Ascending aorta (tissue), 2 donors: ENCODE measurements around the gene MDGA2. TPM values are rescaled to one million over a fixed set of nuclear protein-coding genes. Genes with fewer than 3 reads are reported as not detected.

Experiments used
- DNase-seq, 2 donors: peaks; one replicate each; pipeline ENCODE4 v3.0.0-alpha.2; 2019; ENCODE audit warnings: low spot score in 2 of 2
- H3K27ac ChIP-seq, 2 donors: fragments of 200-600 bp; sonication (generic); one replicate each; pipeline ENCODE4 v1.5.1; 2016 to 2017; ENCODE audit warnings: mild to moderate bottlenecking in 1 of 2
- H3K27me3 ChIP-seq: fragments of 200-600 bp; sonication (generic); one replicate; pipeline ENCODE4 v1.5.1; 2017
- H3K36me3 ChIP-seq, 2 donors: fragments of 200-600 bp; sonication (generic); one replicate each; pipeline ENCODE4 v1.5.1; 2016
- H3K4me1 ChIP-seq, 2 donors: fragments of 200-600 bp; sonication (generic); one replicate each; pipeline ENCODE4 v1.5.1; 2016 to 2017; ENCODE audit warnings: mild to moderate bottlenecking in 1 of 2
- H3K4me3 ChIP-seq, 2 donors: fragments of 200-600 bp; sonication (generic); one replicate each; pipeline ENCODE4 v1.5.1; 2016 to 2017; ENCODE audit warnings: mild to moderate bottlenecking in 1 of 2
- H3K9me3 ChIP-seq, 2 donors: fragments of 200-600 bp; sonication (generic); one replicate each; pipeline ENCODE4 v1.5.1; 2016
- CTCF ChIP-seq, 3 experiments: fragments of 200-600 bp in 2 of 3; fragments of 450-650 bp in 1 of 3; sonication (generic) in 2 of 3; IDR thresholded peaks; one replicate each; pipeline ENCODE4 v1.5.1; 2016 to 2019; ENCODE audit warnings: antibody characterized with exemption in 3 of 3, mild to moderate bottlenecking in 1 of 3, moderate library complexity in 1 of 3
- intact Hi-C: fragments of 100-400 bp; cut with DNase I; formaldehyde crosslinking; loops from one replicate; pipeline ENCODE4 v1.15.1; 2023
- total RNA-seq: library from RNA; depleted of rRNA; stranded (reverse); fragments of >200 nt; gene quantifications from one replicate; pipeline ENCODE4 v1.1.0, GENCODE V29; 2016

Gene MDGA2
- total RNA-seq, 1 donor from 2014 or later, result not detected

DNA sequence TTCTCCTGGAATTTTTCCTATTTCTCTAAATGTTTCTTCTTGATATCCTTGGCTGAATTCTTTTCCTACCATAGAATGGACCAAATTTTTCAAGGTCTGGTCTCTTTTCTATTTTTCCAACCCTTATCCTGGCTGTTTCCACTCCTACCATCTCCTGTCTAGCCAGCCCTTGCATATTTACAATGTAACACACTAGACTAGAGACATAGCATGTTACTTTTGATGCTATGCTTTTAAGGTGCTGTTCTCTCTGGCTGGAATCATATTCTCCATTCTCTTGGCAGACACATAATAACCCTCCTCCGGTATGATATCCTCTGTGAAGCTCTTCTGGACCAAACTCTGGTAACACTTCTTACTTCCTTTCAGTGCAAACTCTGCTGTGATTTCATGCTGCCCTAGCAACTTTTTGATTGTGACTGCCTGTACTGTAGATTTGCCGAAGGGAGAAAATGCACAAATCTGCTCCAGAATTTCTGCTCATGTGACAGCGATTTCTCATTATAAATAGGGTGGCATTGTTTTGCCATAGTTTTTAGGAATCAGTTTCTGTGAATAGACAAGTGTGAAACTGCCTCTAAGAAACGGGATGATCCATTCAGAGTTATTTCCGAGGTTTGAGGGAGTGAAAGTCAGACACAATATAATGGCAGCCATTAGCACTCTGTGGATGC is 284.4 kb downstream of the MDGA2 start:
- Histone ChIP-seq H3K4me3 (no peak overlapping the region), H3K27me3 (no peaks in the 10 kb centered on the region), H3K27ac (no peak overlapping the region), H3K4me1 (no peaks in the 10 kb centered on the region), H3K36me3 (no peaks in the 10 kb centered on the region), H3K9me3 (no peaks in the 10 kb centered on the region)
- no peak for TF ChIP-seq CTCF (IDR thresholded peaks at IDR 0.05)
- DNase-seq, result no peak
- intact Hi-C loops, result no loop called here

DNA sequence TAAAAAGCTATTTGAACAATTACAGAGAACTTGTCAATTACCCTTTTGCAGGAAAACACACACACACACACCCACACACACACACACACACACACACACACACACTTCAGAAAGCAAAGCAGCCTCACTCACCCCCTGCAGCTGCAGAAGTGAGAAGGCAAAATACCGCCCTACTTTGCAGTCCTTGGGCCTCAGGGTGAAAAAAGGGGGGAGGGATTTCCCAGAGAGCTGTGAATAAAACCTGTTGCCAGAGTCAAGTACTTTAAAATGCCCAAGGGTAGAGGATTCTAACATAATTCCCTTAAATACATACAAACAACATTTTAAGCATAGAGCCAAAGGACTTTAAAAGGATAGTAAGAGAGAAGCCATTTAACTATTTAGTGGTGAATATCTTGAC is 285.9 kb downstream of the MDGA2 start:
- DNase-seq, result no peak
- no peak for TF ChIP-seq CTCF (IDR thresholded peaks at IDR 0.05)
- H3K9me3 ChIP-seq, result no peaks in the 10 kb centered on the region
- no peak overlapping the region for H3K27ac ChIP-seq
- no peaks in the 10 kb centered on the region for H3K27me3 ChIP-seq
- no peaks in the 10 kb centered on the region for H3K4me1 ChIP-seq
- no peaks in the 10 kb centered on the region for H3K36me3 ChIP-seq
- intact Hi-C loops, result no loop called here
- no peak overlapping the region for H3K4me3 ChIP-seq

DNA sequence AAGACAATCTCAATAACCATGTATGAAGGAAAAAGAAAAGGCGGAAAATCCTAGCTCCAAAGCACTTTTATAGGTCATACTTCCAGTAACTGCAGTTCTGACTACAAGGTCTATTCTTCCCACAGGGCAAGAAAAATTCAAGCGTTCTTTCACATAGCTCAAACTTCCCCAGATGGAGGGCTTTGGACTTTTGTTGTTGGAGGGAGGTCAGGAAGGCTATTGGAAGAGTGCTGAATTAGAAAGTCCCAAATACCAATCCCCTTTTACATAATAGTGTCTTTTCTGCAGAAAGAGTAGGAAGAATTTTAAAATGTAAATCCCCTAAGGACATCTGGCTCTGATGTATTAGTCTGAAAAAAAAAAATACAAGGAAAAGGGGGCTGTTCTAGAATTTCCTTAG is 309.4 kb downstream of the MDGA2 start:
- intact Hi-C loops, result no loop called here
- DNase-seq, result no peak
- no peak overlapping the region for H3K4me3 ChIP-seq
- no peak for TF ChIP-seq CTCF (IDR thresholded peaks at IDR 0.05)
- H3K9me3 ChIP-seq, result no peaks in the 10 kb centered on the region
- H3K4me1 ChIP-seq, result no peaks in the 10 kb centered on the region
- no peaks in the 10 kb centered on the region for H3K36me3 ChIP-seq
- H3K27me3 ChIP-seq, result no peaks in the 10 kb centered on the region
- H3K27ac ChIP-seq, result no peak overlapping the region

GRCh38 chr14:47365233-47365632 is 310.2 kb downstream of the MDGA2 start:
- Histone ChIP-seq H3K36me3 (no peaks in the 10 kb centered on the region), H3K4me3 (no peak overlapping the region), H3K4me1 (no peaks in the 10 kb centered on the region), H3K9me3 (no peaks in the 10 kb centered on the region), H3K27ac (no peak overlapping the region), H3K27me3 (no peaks in the 10 kb centered on the region)
- no peak for DNase-seq
- intact Hi-C loops, result no loop called here
- no peak for TF ChIP-seq CTCF (IDR thresholded peaks at IDR 0.05)

DNA sequence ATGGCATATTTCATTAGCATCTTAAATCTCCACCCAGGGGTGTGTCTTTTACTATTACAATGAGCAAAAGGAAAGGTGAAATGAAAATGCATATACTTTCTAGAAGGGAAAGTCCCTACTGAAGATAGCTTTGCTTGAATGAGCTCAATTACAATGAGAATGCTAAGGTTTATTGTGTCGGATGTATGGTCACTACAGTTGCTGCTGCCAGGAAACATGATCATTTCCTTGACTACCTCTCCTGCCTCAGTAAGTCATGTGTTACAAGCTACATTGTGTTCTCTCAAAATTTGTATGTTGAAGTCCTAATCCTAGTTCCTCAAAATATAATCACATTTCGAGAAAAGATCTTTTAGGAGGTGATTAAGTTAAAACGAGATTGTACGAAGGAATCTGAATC is 322.2 kb downstream of the MDGA2 start:
- Histone ChIP-seq H3K9me3 (no peaks in the 10 kb centered on the region), H3K4me3 (no peak overlapping the region), H3K27ac (no peak overlapping the region), H3K4me1 (no peaks in the 10 kb centered on the region), H3K27me3 (no peaks in the 10 kb centered on the region), H3K36me3 (no peaks in the 10 kb centered on the region)
- no peak for TF ChIP-seq CTCF (IDR thresholded peaks at IDR 0.05)
- DNase-seq, result no peak
- intact Hi-C loops, result no loop called here

DNA sequence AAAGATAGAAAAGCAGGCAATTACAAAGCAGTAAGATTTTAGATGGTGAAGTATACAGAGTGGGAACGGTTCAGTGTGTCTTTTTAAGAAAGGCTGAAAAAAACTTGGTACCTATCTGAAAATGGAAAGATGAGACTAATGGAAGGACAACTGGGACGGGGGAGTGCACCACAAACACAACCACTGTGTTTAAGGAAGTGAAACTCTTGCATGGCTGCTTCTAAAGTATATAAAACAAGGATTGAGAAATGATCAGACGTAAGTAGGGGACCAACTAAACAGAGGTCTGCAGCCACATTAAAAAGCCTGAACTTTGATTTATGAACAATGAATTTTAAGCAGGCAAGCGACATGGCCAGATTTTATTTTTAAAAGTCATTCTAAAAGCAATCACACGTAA is 328.6 kb downstream of the MDGA2 start:
- H3K27me3 ChIP-seq, result no peaks in the 10 kb centered on the region
- intact Hi-C loops, result no loop called here
- no peak for TF ChIP-seq CTCF (IDR thresholded peaks at IDR 0.05)
- no peak for DNase-seq
- H3K4me1 ChIP-seq, result no peaks in the 10 kb centered on the region
- no peak overlapping the region for H3K4me3 ChIP-seq
- no peaks in the 10 kb centered on the region for H3K9me3 ChIP-seq
- no peaks in the 10 kb centered on the region for H3K36me3 ChIP-seq
- H3K27ac ChIP-seq, result no peak overlapping the region
